HFFc6 (cell line): ENCODE results near the gene OR5AR1. TPM values are rescaled to one million over a fixed set of nuclear protein-coding genes. Genes with fewer than 3 reads are reported as not detected.

Experiments
- DNase-seq: peaks from one replicate; pipeline ENCODE4 v3.0.0-alpha.2; 2018
- H3K27ac Mint-ChIP-seq: 2 replicates; pipeline ENCODE4 v1.8.0; 2020; ENCODE audit warnings: mild to moderate bottlenecking, mixed read lengths
- H3K27me3 Mint-ChIP-seq: 2 replicates; pipeline ENCODE4 v1.8.0; 2021; ENCODE audit warnings: mild to moderate bottlenecking, moderate library complexity, mixed read lengths; ENCODE audit not compliant: insufficient read depth
- H3K36me3 Mint-ChIP-seq: 2 replicates; pipeline ENCODE4 v1.8.0; 2021; ENCODE audit warnings: low read depth, mixed read lengths
- H3K4me1 Mint-ChIP-seq: 2 replicates; pipeline ENCODE4 v1.8.0; 2020; ENCODE audit warnings: low read depth, mixed read lengths
- H3K4me3 Mint-ChIP-seq: 2 replicates; pipeline ENCODE4 v1.8.0; 2020; ENCODE audit warnings: mild to moderate bottlenecking, moderate library complexity, mixed read lengths
- H3K9me3 Mint-ChIP-seq: 2 replicates; pipeline ENCODE4 v1.8.0; 2020; ENCODE audit warnings: mild to moderate bottlenecking, mixed read lengths
- long read RNA-seq: library from polyadenylated mRNA; unstranded; transcript quantifications from one replicate; pipeline ENCODE4 v2.0.0, GENCODE V29; 2019
- total RNA-seq, 6 experiments: library from RNA; stranded (reverse); fragmentation: NEBNext Ultra II Directional; extraction: Animal tissue kit (Norgen Biotek cat#: 25700); gene quantifications; 2 replicates in 1 of 6; 3 replicates in 5 of 6; pipeline ENCODE4 v1.2.3, GENCODE V29; 2021
- TF ChIP-seq, protein P1 (sequence below): fragments of 200-600 bp; sonication (generic); IDR thresholded peaks from 2 replicates; pipeline ENCODE4 v1.5.0; 2021; ENCODE audit warnings: antibody characterized with exemption, mild to moderate bottlenecking

The OR5AR1 gene
- not detected for total RNA-seq
- long read RNA-seq = 0 reads

DNA sequence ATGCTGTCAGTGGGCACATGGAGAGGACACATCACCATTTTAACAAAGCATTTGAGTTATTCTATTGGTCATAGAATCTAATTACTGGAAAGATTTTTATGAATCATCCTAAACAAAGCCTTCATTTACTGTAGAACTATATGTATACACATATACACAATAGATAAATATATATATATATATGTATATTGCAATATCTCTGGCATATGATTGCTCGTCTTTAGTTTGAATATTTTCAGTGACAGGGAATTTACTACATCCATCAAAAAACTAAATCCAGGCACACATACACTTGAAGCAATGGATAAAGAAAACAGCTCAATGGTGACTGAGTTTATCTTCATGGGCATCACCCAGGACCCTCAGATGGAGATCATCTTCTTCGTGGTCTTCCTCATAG is at the start of gene OR5AR1:
Gene OR5AR1, plus strand, starts transcription at position 301 of the 400 bp plus-strand sequence. Its CDS starts 0 bp downstream, at position 301.
- H3K4me1 Mint-ChIP-seq = no peaks in the 10 kb centered on the region
- TF ChIP-seq, protein P1, sequence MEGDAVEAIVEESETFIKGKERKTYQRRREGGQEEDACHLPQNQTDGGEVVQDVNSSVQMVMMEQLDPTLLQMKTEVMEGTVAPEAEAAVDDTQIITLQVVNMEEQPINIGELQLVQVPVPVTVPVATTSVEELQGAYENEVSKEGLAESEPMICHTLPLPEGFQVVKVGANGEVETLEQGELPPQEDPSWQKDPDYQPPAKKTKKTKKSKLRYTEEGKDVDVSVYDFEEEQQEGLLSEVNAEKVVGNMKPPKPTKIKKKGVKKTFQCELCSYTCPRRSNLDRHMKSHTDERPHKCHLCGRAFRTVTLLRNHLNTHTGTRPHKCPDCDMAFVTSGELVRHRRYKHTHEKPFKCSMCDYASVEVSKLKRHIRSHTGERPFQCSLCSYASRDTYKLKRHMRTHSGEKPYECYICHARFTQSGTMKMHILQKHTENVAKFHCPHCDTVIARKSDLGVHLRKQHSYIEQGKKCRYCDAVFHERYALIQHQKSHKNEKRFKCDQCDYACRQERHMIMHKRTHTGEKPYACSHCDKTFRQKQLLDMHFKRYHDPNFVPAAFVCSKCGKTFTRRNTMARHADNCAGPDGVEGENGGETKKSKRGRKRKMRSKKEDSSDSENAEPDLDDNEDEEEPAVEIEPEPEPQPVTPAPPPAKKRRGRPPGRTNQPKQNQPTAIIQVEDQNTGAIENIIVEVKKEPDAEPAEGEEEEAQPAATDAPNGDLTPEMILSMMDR = no peak
- H3K4me3 Mint-ChIP-seq = no peak within 1 kb of the TSS
- H3K36me3 Mint-ChIP-seq = no peaks in the 10 kb centered on the region
- no peak within 1 kb of the TSS for H3K27ac Mint-ChIP-seq
- H3K27me3 Mint-ChIP-seq = no peaks in the 10 kb centered on the region
- H3K9me3 Mint-ChIP-seq = peaks cover 24% of the 10 kb centered on the region
- DNase-seq = no peak

DNA sequence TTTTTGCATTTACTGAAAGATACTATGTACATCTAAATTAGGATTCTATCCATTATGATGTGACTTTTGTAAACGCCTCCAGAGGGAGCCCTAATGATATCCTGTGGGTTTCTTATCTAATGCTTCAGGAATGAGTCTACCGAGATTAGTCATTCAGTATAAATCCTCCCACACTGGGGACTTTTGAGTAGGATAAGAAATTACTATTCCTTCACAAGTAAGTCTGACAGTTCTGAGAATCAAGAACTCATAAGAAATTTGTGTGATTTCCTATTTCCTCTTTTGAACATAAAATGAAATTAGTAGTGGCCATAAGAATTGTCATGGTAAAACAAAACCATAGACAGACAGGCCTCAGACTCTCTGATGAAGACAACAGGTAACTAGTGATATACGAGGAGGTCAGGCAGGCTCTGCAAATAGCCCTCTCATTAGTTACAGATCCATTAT is 38.8 kb upstream of the OR5AR1 start:
- Mint-ChIP-seq H3K36me3 (no peaks in the 10 kb centered on the region), H3K4me3 (no peak overlapping the region), H3K9me3 (0 out of 2 replicates have a peak, but pooled peaks cover 4% of the 10 kb centered on the region), H3K4me1 (no peaks in the 10 kb centered on the region), H3K27me3 (peaks cover 4% of the 10 kb centered on the region; the same call in 1 of the 2 replicates), H3K27ac (no peak overlapping the region)
- DNase-seq = peak; percentile 70
- TF ChIP-seq, protein P1 = peak; percentile 75

DNA sequence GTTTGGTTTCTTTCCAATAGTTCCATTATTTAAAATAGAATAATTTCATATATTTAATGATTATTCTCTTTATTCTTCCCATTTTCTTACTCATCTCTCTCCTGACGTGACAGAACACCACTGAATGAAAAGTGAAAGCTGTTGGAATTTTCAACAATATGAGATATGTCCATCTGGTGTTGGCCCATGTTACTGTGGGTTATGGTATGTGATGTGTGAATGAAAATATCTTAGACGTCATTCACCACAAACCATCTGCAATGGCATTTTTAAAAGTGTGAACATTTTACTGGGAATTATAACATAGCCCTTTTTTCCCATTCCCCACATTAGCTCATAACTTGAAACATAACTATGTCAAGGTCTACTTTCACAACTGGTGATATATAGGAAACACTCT is 37.5 kb upstream of the OR5AR1 start:
- H3K27ac Mint-ChIP-seq = no peak overlapping the region
- H3K36me3 Mint-ChIP-seq = no peaks in the 10 kb centered on the region
- TF ChIP-seq, protein P1 = no peak
- no peaks in the 10 kb centered on the region for H3K4me1 Mint-ChIP-seq
- DNase-seq = no peak
- H3K4me3 Mint-ChIP-seq = no peak overlapping the region
- peaks cover 2% of the 10 kb centered on the region; the same call in 1 of the 2 replicates for H3K27me3 Mint-ChIP-seq
- 0 out of 2 replicates have a peak, but pooled peaks cover 4% of the 10 kb centered on the region for H3K9me3 Mint-ChIP-seq

DNA sequence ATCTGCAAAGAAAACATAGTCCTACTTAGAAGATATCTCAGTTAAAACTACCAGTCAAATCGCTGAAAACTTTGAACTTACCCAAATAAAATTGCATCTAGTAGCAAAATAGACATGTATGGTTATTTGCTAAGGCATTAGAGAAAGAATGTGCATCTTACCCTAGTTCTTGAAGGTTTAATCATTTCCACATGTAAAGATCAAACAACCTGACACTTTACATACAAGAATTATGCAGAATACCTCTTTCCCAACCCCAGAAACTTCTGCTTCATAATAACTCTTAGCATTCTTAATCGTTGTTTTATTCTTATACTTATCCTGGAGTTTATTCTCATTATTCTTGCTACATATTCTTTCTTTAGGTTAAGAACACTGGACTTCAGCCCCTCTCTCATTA is 31.2 kb upstream of the OR5AR1 start:
- Mint-ChIP-seq H3K27me3 (no peaks in the 10 kb centered on the region), H3K4me3 (no peak overlapping the region), H3K27ac (no peak overlapping the region), H3K4me1 (no peaks in the 10 kb centered on the region), H3K36me3 (no peaks in the 10 kb centered on the region), H3K9me3 (peaks cover 11% of the 10 kb centered on the region; the same call in 1 of the 2 replicates)
- no peak for DNase-seq
- TF ChIP-seq, protein P1 = no peak

DNA sequence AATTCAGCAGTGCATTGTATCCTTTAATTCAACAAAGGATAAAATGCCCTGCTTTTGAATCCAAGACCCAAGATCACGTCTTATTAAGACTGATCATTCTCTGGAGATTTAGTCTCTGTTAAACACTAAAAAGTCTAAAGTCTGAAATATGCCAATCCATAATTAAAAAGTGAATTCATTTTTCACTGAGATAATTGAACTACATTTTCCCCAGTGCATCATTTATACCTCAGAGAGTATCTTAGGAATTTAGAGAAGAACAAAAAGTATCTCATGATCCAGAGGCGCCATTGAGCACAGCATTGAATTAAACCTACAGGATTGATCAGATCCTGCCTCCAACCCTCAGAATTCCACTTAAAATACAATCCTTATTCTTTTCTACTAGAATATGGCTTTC is 26.6 kb upstream of the OR5AR1 start:
- H3K27me3 Mint-ChIP-seq = no peaks in the 10 kb centered on the region
- no peaks in the 10 kb centered on the region for H3K36me3 Mint-ChIP-seq
- DNase-seq = no peak
- TF ChIP-seq, protein P1 = no peak
- no peaks in the 10 kb centered on the region for H3K4me1 Mint-ChIP-seq
- H3K9me3 Mint-ChIP-seq = peaks cover 23% of the 10 kb centered on the region
- H3K4me3 Mint-ChIP-seq = no peak overlapping the region
- no peak overlapping the region for H3K27ac Mint-ChIP-seq

DNA sequence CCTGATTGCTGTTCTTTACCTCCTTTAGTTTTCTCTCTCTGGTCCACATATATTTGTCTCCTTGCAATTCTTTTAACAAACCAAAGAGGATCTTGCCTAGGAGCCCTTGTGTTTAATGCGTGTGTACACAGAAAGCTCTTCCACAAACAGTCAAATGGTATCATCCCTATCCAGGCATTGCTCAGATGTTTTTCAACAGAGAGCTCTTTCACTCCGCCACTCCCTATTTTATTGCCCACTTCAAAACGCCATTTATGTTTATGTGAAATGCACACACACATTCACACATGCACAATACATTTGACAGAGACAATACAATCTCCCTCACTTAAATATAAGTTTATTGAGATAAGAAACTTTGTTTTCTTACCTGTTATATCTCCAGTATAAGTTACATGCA is 26.0 kb upstream of the OR5AR1 start:
- Mint-ChIP-seq H3K4me3 (no peak overlapping the region), H3K4me1 (no peaks in the 10 kb centered on the region), H3K36me3 (no peaks in the 10 kb centered on the region), H3K27me3 (no peaks in the 10 kb centered on the region), H3K27ac (no peak overlapping the region), H3K9me3 (peaks cover 27% of the 10 kb centered on the region)
- TF ChIP-seq, protein P1 = no peak
- DNase-seq = no peak
